Right kidney (tissue), 1 donor: ENCODE measurements around the gene CCDC183.
"Not testable (repeated sequence)": the region's sequence is repeated elsewhere in the genome, so short reads cannot be mapped to it uniquely, and the experiment has no call there.

Experiments
- DNase-seq: peaks from one replicate; pipeline ENCODE4 v3.0.0-alpha.2; 2016

Gene CCDC183

GRCh38 chr9:136803009-136803550, 6.9 kb downstream of the CCDC183 start:
- not testable (repeated sequence) for DNase-seq

DNA sequence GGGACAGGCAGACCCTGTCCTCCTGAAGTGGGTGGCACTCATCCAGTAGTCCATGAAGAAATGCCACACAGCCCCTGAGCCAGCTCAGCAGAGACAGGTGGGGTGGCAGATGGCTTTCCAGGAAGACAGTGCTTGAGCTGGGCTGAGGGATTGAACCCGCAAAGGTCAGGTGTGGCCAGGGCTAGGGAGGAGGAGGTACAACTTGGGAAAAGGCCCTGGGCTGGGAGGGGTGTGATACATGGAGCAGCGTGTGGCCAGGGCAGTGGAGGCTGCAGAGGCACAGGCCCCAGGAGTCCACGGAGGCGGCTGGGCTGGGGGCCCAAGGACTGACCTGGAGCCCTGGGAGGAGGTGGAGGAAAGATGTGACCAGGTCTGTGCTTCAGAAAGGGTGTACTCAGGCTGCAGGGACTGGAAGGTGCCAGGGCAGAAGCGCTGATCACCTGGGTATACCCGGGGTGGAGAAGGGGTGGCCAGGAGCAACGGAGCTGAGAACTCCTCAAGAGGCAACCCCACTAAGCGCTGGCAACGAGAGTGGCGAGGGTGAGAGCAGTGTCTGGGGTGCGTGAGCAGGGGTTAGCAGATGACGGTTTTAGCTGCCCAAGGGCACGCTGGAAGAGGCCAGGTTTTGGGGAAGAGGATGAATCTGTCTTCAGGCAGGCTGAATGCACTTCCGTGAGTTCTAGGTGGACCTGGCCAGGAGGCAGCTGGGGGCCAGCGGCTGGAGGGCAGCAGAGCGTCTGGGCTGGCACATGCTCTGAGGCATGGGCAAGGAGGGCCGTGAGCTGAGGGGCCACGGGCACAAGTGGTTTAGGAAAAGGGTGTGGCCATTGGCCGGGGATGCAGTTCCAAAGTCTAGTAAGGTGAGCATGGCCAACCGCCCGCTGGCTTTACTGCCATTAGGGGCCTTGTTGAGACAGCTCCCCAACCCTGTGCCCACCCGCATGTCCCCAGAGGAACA, 7.7 kb downstream of the CCDC183 start:
- DNase-seq, result no peak

GRCh38 chr9:136804509-136805206, 8.5 kb downstream of the CCDC183 start:
- DNase-seq, result no peak

DNA sequence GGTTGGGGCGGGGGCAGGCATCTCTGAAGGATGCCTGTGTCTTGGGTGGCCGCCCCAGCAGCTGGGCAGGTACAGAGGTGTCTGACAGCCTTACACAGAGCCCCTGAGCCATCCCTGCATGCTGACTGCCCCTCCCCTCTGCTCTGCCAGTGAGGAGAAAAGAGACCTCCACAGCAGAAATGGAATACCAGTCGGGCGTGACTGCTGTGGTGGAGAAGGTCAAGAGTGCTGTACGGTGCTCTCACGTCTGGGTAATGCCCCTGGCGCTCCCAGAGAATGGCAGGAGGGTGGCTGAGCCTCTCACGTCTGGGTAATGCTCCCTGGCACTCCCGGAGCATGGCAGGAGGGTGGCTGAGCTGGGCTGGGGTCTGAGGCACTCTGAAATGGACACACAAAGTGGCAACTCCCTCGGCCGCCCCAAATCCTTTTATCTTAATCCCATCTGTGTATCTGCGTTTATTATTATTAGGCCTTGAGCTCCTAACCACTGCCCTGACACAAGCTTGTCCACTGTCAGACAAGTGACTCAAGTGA, 9.1 kb downstream of the CCDC183 start:
- DNase-seq, result no peak

GRCh38 chr9:136806067-136806466, 9.9 kb downstream of the CCDC183 start:
- DNase-seq, result no peak

- DNase-seq, result no peak
Measured at GRCh38 chr9:136806631-136807201, 10.6 kb downstream of the CCDC183 start.

GRCh38 chr9:136807281-136808074, 11.3 kb downstream of the CCDC183 start, which contains the start of gene RABL6:
Gene RABL6 (plus strand): TSS chr9:136807948. CDS start chr9:136808197, 249 bp downstream.
- peak; percentile 93 for DNase-seq

DNA sequence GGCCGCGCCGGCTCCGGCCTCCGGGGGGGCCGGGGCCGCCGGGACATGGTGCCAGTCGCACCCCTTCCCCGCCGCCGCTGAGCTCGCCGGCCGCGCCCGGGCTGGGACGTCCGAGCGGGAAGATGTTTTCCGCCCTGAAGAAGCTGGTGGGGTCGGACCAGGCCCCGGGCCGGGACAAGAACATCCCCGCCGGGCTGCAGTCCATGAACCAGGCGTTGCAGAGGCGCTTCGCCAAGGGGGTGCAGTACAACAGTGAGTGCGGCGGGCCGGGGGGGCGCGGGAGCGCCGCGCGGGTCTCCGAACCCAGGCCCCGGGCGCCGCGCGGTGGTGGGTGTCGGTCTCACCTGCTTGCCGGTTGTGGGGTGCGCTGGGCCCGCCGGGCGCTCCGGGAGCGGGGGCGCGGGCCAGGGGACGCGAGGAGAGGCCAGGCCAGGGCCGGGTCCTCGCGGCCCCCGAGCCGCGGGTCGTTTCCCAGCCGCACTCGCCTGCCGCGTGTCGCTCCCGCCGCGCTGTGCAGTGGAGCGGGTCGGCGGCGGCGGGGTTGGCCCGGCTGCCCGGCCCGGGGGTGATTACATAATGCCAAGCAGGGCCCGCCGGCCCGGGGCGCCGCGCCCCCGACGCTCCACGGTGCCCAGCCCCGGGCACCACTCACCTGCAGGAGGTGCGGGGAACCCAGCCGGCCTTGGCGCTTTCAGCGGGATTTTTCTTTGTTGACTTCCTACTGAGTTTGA, 12.1 kb downstream of the CCDC183 start:
- peak; percentile 78 for DNase-seq

DNA sequence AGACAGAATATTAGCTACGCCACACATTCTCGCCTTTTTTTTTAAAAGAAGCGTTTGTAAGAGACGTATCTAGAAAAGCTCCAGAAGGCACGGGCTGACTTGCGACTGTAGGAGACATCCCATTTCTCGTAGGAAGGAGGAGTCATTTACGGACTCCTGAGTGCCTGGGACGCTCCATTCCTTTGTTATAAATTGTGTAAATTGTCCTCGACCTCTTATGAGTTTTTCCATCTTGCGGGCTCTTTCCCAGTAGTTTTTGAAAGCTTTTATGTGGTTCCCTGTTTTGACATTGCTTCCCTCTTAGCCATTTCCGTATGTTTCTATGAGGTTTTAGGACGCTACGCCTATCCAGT, 12.6 kb downstream of the CCDC183 start:
- DNase-seq, result no peak

GRCh38 chr9:136814725-136815421, 18.7 kb downstream of the CCDC183 start:
- no peak for DNase-seq

GRCh38 chr9:136815422-136815782, 19.3 kb downstream of the CCDC183 start:
- DNase-seq, result no peak

GRCh38 chr9:136820971-136821825, 25.1 kb downstream of the CCDC183 start:
- peak; percentile 78 for DNase-seq

DNA sequence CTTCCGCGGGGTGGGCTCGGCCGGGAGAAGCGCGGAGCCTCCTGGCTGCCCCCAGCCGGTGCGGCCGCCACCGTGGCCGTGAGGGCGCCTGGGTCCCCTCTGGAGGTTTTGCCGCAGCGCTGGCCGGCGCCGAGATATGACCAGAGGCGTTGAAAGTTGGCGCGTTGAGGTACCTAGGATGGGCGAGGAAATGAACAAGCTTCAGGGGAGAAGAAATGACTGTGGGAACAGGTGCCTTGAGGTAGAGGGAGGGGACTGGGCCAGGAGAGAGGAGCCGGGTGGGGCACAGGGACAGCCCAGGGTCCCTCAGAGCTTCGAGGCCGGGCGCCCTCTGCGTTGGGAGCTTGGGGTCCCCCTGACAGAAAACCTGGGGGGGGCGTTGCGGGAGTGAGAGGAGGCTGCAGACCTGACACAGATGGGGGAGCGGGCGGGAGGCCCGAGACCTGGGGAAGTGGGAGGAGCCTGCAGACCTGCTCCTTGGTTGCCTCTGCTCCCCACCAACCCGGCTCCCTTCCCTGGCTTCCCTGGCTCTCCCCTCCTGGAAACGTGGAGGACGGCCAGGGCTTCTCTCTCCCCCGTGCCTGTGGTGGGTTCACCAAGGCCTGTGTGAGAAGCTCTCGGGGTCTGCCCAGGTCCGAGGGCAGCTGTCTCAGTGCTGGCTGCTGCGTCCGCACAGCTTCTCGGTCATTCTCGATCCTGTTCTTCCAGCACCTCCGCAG, 25.8 kb downstream of the CCDC183 start:
- no peak for DNase-seq

- no peak for DNase-seq
Measured at GRCh38 chr9:136823136-136824046, 27.3 kb downstream of the CCDC183 start.

DNA sequence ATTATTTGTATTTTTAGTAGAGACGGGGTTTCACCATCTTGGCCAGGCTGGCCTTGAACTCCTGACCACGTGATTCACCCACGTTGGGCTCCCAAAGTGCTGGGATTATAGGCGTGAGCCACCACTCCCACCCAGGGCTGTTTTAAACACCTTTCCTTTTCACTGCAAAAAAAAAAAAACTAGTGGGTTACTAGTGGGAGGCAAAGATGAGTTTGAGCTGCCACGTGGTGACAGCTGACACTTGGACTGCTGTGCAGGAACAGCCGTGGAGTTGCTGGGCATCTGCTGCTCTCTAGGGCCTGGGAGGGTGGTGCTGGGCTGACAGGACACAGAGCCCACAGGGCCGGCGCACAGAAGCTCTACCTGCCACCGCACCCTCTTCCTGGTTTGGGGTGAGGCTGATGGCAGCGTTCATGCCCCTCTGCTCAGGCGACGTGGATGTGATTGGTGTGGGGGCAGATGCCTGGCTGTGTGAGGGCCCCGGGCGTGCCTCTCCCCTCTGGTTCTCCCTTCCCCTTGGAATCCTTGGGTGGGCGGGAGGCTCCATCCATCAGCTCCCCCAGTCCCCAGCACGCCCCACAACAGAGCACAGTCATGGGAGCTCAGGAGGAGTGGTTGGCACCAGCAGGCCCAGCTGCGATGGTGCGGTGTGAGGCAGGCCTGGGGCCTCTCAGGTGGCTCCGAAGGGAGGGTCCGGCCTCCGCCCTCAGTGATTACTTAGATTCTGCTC, 28.5 kb downstream of the CCDC183 start:
- DNase-seq, result no peak

GRCh38 chr9:136825295-136826187, 29.4 kb downstream of the CCDC183 start:
- no peak for DNase-seq
